IPS-20b (cell line): ENCODE results near the gene ZNF439.
"Not testable (repeated sequence)": the region's sequence is repeated elsewhere in the genome, so short reads cannot be mapped to it uniquely, and the experiment has no call there.

Experiments used
- H3K27ac ChIP-seq: one replicate; pipeline ENCODE4 v1.5.1; 2013; ENCODE audit warnings: low read length
- H3K27me3 ChIP-seq: 2 replicates; pipeline ENCODE4 v1.6.1; 2013; ENCODE audit warnings: mild to moderate bottlenecking, low read length, inconsistent platforms; ENCODE audit not compliant: insufficient read depth
- H3K36me3 ChIP-seq: 2 replicates; pipeline ENCODE4 v1.6.1; 2013; ENCODE audit warnings: low read depth, mild to moderate bottlenecking, inconsistent platforms, low read length, moderate library complexity; ENCODE audit not compliant: insufficient read depth
- H3K4me1 ChIP-seq: 2 replicates; pipeline ENCODE4 v1.6.1; 2013; ENCODE audit warnings: mild to moderate bottlenecking, control low read depth, inconsistent platforms, low read length, moderate library complexity; ENCODE audit not compliant: insufficient read depth
- H3K4me3 ChIP-seq: 2 replicates; pipeline ENCODE4 v1.5.1; 2013; ENCODE audit warnings: mild to moderate bottlenecking, low read length, inconsistent platforms
- H3K9ac ChIP-seq: 2 replicates; pipeline ENCODE4 v1.6.1; 2013; ENCODE audit warnings: low read depth, mild to moderate bottlenecking, inconsistent platforms, low read length, moderate library complexity
- H3K9me3 ChIP-seq: 2 replicates; pipeline ENCODE4 v1.6.1; 2013; ENCODE audit warnings: mild to moderate bottlenecking, low read depth, low read length, inconsistent platforms; ENCODE audit not compliant: insufficient read depth

The ZNF439 gene

DNA sequence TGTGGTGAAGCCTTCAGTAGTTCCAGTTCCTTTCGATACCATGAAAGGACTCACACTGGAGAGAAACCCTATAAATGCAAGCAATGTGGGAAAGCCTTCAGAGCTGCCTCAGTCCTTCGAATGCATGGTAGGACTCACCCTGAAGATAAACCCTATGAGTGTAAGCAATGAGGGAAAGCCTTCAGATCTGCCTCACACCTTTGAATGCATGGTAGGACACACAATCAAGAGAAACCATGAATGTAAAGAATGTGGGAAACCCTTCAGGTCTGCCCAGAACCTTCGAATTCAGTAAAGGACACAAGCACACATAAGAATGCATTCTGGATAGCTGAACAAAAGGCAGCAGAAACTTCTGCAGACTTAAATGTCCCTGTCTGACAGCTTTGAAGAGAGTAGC is 57.4 kb downstream of the ZNF439 start:
- peaks cover 82% of the 10 kb centered on the region for H3K9me3 ChIP-seq
- peak overlapping the region; percentile 46 for H3K4me3 ChIP-seq

DNA sequence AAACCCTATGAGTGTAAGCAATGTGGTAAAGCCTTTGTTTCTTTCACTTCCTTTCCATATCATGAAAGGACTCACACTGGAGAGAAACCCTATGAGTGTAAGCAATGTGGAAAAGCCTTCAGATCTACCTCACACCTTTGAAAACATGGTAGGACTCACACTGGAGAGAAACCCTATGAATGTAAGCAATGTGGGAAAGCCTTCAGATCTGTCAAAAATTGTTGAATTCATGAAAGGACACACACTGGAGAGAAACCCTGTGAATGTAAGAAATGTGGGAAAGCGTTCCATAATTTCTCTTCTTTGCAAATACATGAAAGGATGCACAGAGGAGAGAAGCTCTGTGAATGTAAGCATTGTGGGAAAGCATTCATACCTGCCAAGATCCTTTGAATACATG is 63.4 kb downstream of the ZNF439 start:
- not testable (repeated sequence) for H3K27ac ChIP-seq, H3K9ac ChIP-seq, H3K27me3 ChIP-seq, H3K4me1 ChIP-seq
- Histone ChIP-seq H3K9me3 (peaks cover 70% of the 10 kb centered on the region), H3K36me3 (peaks cover 18% of the 10 kb centered on the region), H3K4me3 (0 out of 2 replicates have a peak overlapping the region, but pooled peaks have one; percentile 13)

More for the DNA sequence above, 57.4 kb downstream of the ZNF439 start:
- Histone ChIP-seq H3K27ac (no peak overlapping the region), H3K36me3 (peaks cover 53% of the 10 kb centered on the region), H3K27me3 (no peaks in the 10 kb centered on the region), H3K9ac (no peak overlapping the region), H3K4me1 (no peaks in the 10 kb centered on the region)

DNA sequence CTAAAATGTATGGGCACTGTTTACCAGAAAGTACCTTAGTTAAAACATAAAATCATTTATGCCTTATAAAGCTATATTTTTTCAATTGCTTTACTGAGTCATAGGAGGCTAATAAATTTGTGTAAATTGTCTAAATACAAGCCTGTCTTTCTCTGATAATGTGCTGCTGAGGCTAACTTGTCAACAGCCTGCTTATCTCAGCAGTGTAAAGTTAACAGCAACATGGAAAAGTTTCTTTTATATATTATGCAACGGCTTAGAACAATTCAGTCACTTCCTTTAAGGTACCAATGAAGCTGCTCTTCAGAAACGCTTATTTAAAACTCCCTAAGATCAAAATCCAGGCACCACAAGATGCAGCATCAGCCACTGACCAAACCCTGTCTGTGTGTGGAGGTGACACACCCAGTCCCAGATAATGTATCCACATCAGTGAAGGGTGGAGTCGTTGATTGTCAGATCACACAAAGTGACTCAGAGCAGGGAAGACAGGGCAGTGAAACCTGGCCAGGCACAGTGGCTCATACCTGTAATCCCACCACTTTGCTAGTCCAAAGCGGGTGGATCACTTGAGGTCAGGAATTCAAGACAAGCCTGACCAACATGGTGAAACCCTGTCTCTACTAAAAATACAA is 66.0 kb downstream of the ZNF439 start:
- Histone ChIP-seq H3K36me3 (peaks cover 18% of the 10 kb centered on the region), H3K9me3 (peaks cover 65% of the 10 kb centered on the region)
- not testable (repeated sequence) for H3K27ac ChIP-seq, H3K9ac ChIP-seq, H3K4me1 ChIP-seq, H3K4me3 ChIP-seq, H3K27me3 ChIP-seq
